Peyer's patch (tissue), 4 donors: ENCODE data around the gene ACTR3C. TPM values are rescaled to one million over a fixed set of nuclear protein-coding genes. Genes with fewer than 3 reads are reported as not detected.

Experiments used
- DNase-seq, 3 donors: peaks; one replicate each; pipeline ENCODE4 v3.0.0-alpha.2; 2017 to 2019
- H3K27ac ChIP-seq, 4 donors: fragments of 200-600 bp; sonication (generic); one replicate each; pipeline ENCODE4 v1.5.1; 2016 to 2019
- H3K27me3 ChIP-seq, 2 donors: fragments of 200-600 bp; sonication (generic); one replicate each; pipeline ENCODE4 v1.5.1; 2019
- H3K36me3 ChIP-seq, 3 donors: fragments of 200-600 bp; sonication (generic); one replicate each; pipeline ENCODE4 v1.5.1; 2016 to 2019
- H3K4me1 ChIP-seq, 4 donors: fragments of 200-600 bp; sonication (generic); one replicate each; pipeline ENCODE4 v1.5.1; 2016 to 2019
- H3K4me3 ChIP-seq, 4 donors: fragments of 200-600 bp; sonication (generic); 1 replicate in 3 of 4; 2 replicates in 1 of 4; pipeline ENCODE4 v1.5.1; 2016 to 2019; ENCODE audit warnings: mild to moderate bottlenecking in 1 of 4
- H3K9me3 ChIP-seq, 4 donors: fragments of 200-600 bp; sonication (generic); one replicate each; pipeline ENCODE4 v1.5.1; 2016 to 2019; ENCODE audit warnings: mild to moderate bottlenecking in 1 of 4
- CTCF ChIP-seq, 6 experiments: fragments of 450-650 bp in 4 of 6; fragments of 200-600 bp in 2 of 6; sonication (generic) in 1 of 6; IDR thresholded peaks; one replicate each; pipeline ENCODE4 v1.5.1; 2017 to 2019; ENCODE audit warnings: antibody characterized with exemption in 6 of 6, mild to moderate bottlenecking in 3 of 6, moderate library complexity in 1 of 6
- POLR2A ChIP-seq, 2 donors: fragments of 450-650 bp; IDR thresholded peaks; one replicate each; pipeline ENCODE4 v1.5.1; 2017; ENCODE audit warnings: antibody characterized with exemption in 2 of 2, mild to moderate bottlenecking in 2 of 2, moderate library complexity in 2 of 2
- total RNA-seq, 4 donors: library from RNA; depleted of rRNA; stranded (reverse); fragments of >200 nt; gene quantifications; one replicate each; pipeline ENCODE4 v1.1.0, GENCODE V29; 2016

Gene ACTR3C
- total RNA-seq, 4 donors from 2014 or later = 34.5 to 70.4 (median 56.8) TPM

- Histone ChIP-seq H3K27me3 (no peaks in the 10 kb centered on the region), H3K4me3 (no peak overlapping the region), H3K36me3 (peaks cover 0 to 5% (median 0%) of the 10 kb centered on the region in 3 donors), H3K4me1 (peaks cover 0 to 22% (median 8%) of the 10 kb centered on the region in 4 donors), H3K9me3 (no peaks in the 10 kb centered on the region), H3K27ac (peak overlapping the region in 1 of 4 donors; percentile 69)
- no peak for DNase-seq
- TF ChIP-seq CTCF (IDR thresholded peaks at IDR 0.05) = no peak
- TF ChIP-seq POLR2A (IDR thresholded peaks at IDR 0.05) = no peak
Observed at GRCh38 chr7:150338166-150338829, 15.0 kb upstream of the ACTR3C start.

GRCh38 chr7:150337659-150338081, 14.3 kb upstream of the ACTR3C start:
- peaks cover 0 to 22% (median 8%) of the 10 kb centered on the region in 4 donors for H3K4me1 ChIP-seq
- no peaks in the 10 kb centered on the region for H3K27me3 ChIP-seq
- DNase-seq = no peak
- peaks cover 0 to 8% (median 0%) of the 10 kb centered on the region in 3 donors for H3K36me3 ChIP-seq
- TF ChIP-seq POLR2A (IDR thresholded peaks at IDR 0.05) (no peak), CTCF (IDR thresholded peaks at IDR 0.05) (no peak)
- H3K27ac ChIP-seq = no peak overlapping the region
- no peaks in the 10 kb centered on the region for H3K9me3 ChIP-seq
- H3K4me3 ChIP-seq = no peak overlapping the region

- TF ChIP-seq POLR2A (IDR thresholded peaks at IDR 0.05) (no peak), CTCF (IDR thresholded peaks at IDR 0.05) (no peak)
- Histone ChIP-seq H3K27ac (peak overlapping the region in 1 of 4 donors; percentile 52), H3K27me3 (no peaks in the 10 kb centered on the region), H3K4me3 (no peak overlapping the region), H3K9me3 (no peaks in the 10 kb centered on the region), H3K36me3 (peaks cover 0 to 9% (median 0%) of the 10 kb centered on the region in 3 donors), H3K4me1 (peaks cover 0 to 22% (median 8%) of the 10 kb centered on the region in 4 donors)
- no peak for DNase-seq
Observed at GRCh38 chr7:150337179-150337578, 13.8 kb upstream of the ACTR3C start.

- peak overlapping the region in 1 of 4 donors; percentile 52 for H3K27ac ChIP-seq
- no peaks in the 10 kb centered on the region for H3K9me3 ChIP-seq
- DNase-seq = no peak
- peaks cover 0 to 22% (median 8%) of the 10 kb centered on the region in 4 donors for H3K4me1 ChIP-seq
- TF ChIP-seq POLR2A (IDR thresholded peaks at IDR 0.05) = no peak
- no peak for TF ChIP-seq CTCF (IDR thresholded peaks at IDR 0.05)
- peaks cover 0 to 9% (median 0%) of the 10 kb centered on the region in 3 donors for H3K36me3 ChIP-seq
- no peaks in the 10 kb centered on the region for H3K27me3 ChIP-seq
- no peak overlapping the region for H3K4me3 ChIP-seq
Observed at GRCh38 chr7:150336746-150337145, 13.4 kb upstream of the ACTR3C start.

GRCh38 chr7:150335774-150336112, 12.4 kb upstream of the ACTR3C start:
- Histone ChIP-seq H3K4me1 (peaks cover 0 to 17% (median 7%) of the 10 kb centered on the region in 4 donors), H3K27me3 (no peaks in the 10 kb centered on the region), H3K4me3 (no peak overlapping the region), H3K36me3 (peaks cover 0 to 9% (median 0%) of the 10 kb centered on the region in 3 donors), H3K27ac (peak overlapping the region in 3 of 4 donors; percentile 47 to 76 (median 60)), H3K9me3 (no peaks in the 10 kb centered on the region)
- no peak for DNase-seq
- no peak for TF ChIP-seq CTCF (IDR thresholded peaks at IDR 0.05)
- TF ChIP-seq POLR2A (IDR thresholded peaks at IDR 0.05) = no peak
